Neural cell (in vitro differentiated cells): ENCODE data around the gene BSN. TPM values are rescaled to one million over a fixed set of nuclear protein-coding genes. Genes with fewer than 3 reads are reported as not detected.

Source experiments
- H2AFZ ChIP-seq: fragments of 200-600, 300-800 bp; sonication (generic), shearing (Covaris generic); 2 replicates; pipeline ENCODE4 v1.6.0; 2014; ENCODE audit warnings: low read depth, mild to moderate bottlenecking, antibody characterized with exemption, low read length, moderate library complexity
- H3F3A ChIP-seq: fragments of 200-600 bp; shearing (Covaris generic); 2 replicates; pipeline ENCODE4 v1.6.1; 2016; ENCODE audit warnings: mild to moderate bottlenecking, moderate library complexity, mixed read lengths, antibody characterized with exemption, low read length; ENCODE audit not compliant: insufficient read depth, poor library complexity, severe bottlenecking
- H3K27ac ChIP-seq: fragments of 200-600, 300-800 bp; sonication (generic), shearing (Covaris generic); 2 replicates; pipeline ENCODE4 v1.5.1; 2014; ENCODE audit warnings: mild to moderate bottlenecking, low read length, moderate library complexity
- H3K27me3 ChIP-seq: fragments of 300-800, 200-600 bp; sonication (generic), shearing (Covaris generic); 2 replicates; pipeline ENCODE4 v1.6.0; 2014; ENCODE audit warnings: mild to moderate bottlenecking, low read depth, low read length, moderate library complexity; ENCODE audit not compliant: insufficient read depth
- H3K36me3 ChIP-seq: fragments of 300-800, 200-600 bp; sonication (generic), shearing (Covaris generic); 2 replicates; pipeline ENCODE4 v1.5.1; 2014; ENCODE audit warnings: mild to moderate bottlenecking, antibody characterized with exemption, low read length, moderate library complexity; ENCODE audit not compliant: insufficient read depth
- H3K4me2 ChIP-seq: fragments of 300-800, 200-600 bp; sonication (generic), shearing (Covaris generic); 2 replicates; pipeline ENCODE4 v1.6.0; 2014; ENCODE audit warnings: mild to moderate bottlenecking, low read length
- H3K4me3 ChIP-seq: fragments of 300-800, 200-600 bp; sonication (generic), shearing (Covaris generic); 2 replicates; pipeline ENCODE4 v1.5.1; 2014; ENCODE audit warnings: mild to moderate bottlenecking, low read length, moderate library complexity
- H3K79me2 ChIP-seq: fragments of 200-600 bp; shearing (Covaris generic); replicated peaks from 2 replicates; pipeline ENCODE4 v1.6.0; 2014; ENCODE audit warnings: mild to moderate bottlenecking, low read length, moderate library complexity; ENCODE audit not compliant: insufficient read depth
- H3K9ac ChIP-seq: fragments of 300-800, 200-600 bp; sonication (generic), shearing (Covaris generic); 2 replicates; pipeline ENCODE4 v1.6.1; 2016; ENCODE audit warnings: mild to moderate bottlenecking, low read length, mixed read lengths
- H3K9me2 ChIP-seq: fragments of 200-600 bp; shearing (Covaris generic); 2 replicates; pipeline ENCODE4 v1.6.1; 2016; ENCODE audit warnings: mild to moderate bottlenecking, low read length, mixed read lengths; ENCODE audit not compliant: insufficient read depth
- H3K9me3 ChIP-seq: fragments of 200-600, 300-800 bp; sonication (generic), shearing (Covaris generic); 2 replicates; pipeline ENCODE4 v1.6.1; 2016; ENCODE audit warnings: mild to moderate bottlenecking, mixed run types, low read length, moderate library complexity, mixed read lengths
- H4K20me1 ChIP-seq: fragments of 200-600 bp; shearing (Covaris generic); 2 replicates; pipeline ENCODE4 v1.6.1; 2016; ENCODE audit warnings: mild to moderate bottlenecking, mixed run types; ENCODE audit not compliant: insufficient read depth
- EP300 ChIP-seq: fragments of 450-650 bp; conservative IDR thresholded peaks from 2 replicates; pipeline ENCODE4 v1.6.1; 2014; ENCODE audit warnings: antibody characterized with exemption, mild to moderate bottlenecking, moderate library complexity; ENCODE audit not compliant: poor library complexity, severe bottlenecking
- EZH2 ChIP-seq: fragments of 200-600, 300-800 bp; shearing (Covaris generic), sonication (generic); IDR thresholded peaks from 2 replicates; pipeline ENCODE4 v1.6.1; 2014; ENCODE audit warnings: antibody characterized with exemption, low read length, borderline replicate concordance, mild to moderate bottlenecking; ENCODE audit not compliant: insufficient read depth, poor library complexity, severe bottlenecking
- MXI1 ChIP-seq: fragments of 450-650 bp; conservative IDR thresholded peaks from 2 replicates; pipeline ENCODE4 v1.6.1; 2014; ENCODE audit warnings: antibody characterized with exemption, mild to moderate bottlenecking; ENCODE audit not compliant: poor library complexity, severe bottlenecking
- POLR2AphosphoS5 ChIP-seq: IDR thresholded peaks from 2 replicates; pipeline ENCODE4 v1.6.1; 2012
- RAD21 ChIP-seq: fragments of 450-650 bp; conservative IDR thresholded peaks from 2 replicates; pipeline ENCODE4 v1.6.1; 2014; ENCODE audit warnings: antibody characterized with exemption, mild to moderate bottlenecking, moderate library complexity
- SMC3 ChIP-seq: fragments of 450-650 bp; conservative IDR thresholded peaks from 2 replicates; pipeline ENCODE4 v1.6.1; 2014; ENCODE audit warnings: antibody characterized with exemption, mild to moderate bottlenecking, moderate library complexity; ENCODE audit not compliant: poor library complexity
- TAF1 ChIP-seq: IDR thresholded peaks from 2 replicates; pipeline ENCODE4 v1.6.1; 2012; ENCODE audit warnings: low read depth
- polyA plus RNA-seq: library from polyadenylated mRNA; depleted of rRNA; stranded (reverse); fragments of >200 nt; gene quantifications from 2 replicates; pipeline ENCODE4 v1.2.3, GENCODE V29; 2014
- TF ChIP-seq, protein P1 (sequence below): fragments of 450-650 bp; IDR thresholded peaks from 2 replicates; pipeline ENCODE4 v1.5.1; 2014; ENCODE audit warnings: antibody characterized with exemption, mild to moderate bottlenecking, moderate library complexity; ENCODE audit not compliant: poor library complexity, severe bottlenecking
- TF ChIP-seq, protein P2 (sequence below): IDR thresholded peaks from 2 replicates; pipeline ENCODE4 v1.6.1; 2012; ENCODE audit warnings: borderline replicate concordance

The BSN gene
- polyA plus RNA-seq, 1 donor from 2014 or later, result 2.0 TPM

DNA sequence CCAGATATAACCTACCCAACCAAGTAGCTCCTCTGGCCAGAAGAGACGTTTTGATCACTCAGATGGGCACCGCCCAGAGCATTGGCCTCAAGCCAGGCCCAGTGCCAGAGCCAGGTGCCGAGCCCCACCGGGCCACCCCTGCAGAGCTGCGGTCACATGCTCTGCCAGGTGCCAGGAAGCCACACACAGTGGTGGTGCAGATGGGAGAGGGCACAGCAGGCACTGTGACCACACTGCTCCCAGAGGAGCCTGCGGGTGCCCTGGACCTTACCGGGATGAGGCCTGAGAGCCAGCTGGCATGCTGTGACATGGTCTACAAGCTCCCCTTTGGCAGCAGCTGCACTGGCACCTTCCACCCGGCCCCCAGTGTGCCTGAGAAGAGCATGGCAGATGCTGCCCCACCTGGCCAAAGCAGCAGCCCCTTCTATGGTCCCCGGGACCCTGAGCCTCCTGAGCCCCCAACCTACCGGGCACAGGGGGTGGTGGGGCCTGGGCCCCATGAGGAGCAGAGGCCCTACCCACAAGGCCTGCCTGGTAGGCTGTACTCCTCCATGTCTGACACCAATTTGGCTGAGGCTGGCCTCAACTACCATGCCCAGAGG is 100.8 kb downstream of the BSN start:
- H3K36me3 ChIP-seq, result no peaks in the 10 kb centered on the region
- no peak overlapping the region for H3K4me2 ChIP-seq
- H3F3A ChIP-seq, result no peaks in the 10 kb centered on the region
- H3K79me2 ChIP-seq, result no peaks in the 10 kb centered on the region
- no peak overlapping the region for H2AFZ ChIP-seq
- no peaks in the 10 kb centered on the region for H3K9me3 ChIP-seq
- H3K27ac ChIP-seq, result no peak overlapping the region
- H3K9ac ChIP-seq, result no peak overlapping the region
- H4K20me1 ChIP-seq, result no peaks in the 10 kb centered on the region
- H3K9me2 ChIP-seq, result no peaks in the 10 kb centered on the region
- H3K27me3 ChIP-seq, result no peaks in the 10 kb centered on the region
- TF ChIP-seq POLR2AphosphoS5 (no peak), SMC3 (no peak), TAF1 (no peak), EP300 (no peak), RAD21 (no peak), EZH2 (no peak), MXI1 (no peak)
- TF ChIP-seq, protein P1, sequence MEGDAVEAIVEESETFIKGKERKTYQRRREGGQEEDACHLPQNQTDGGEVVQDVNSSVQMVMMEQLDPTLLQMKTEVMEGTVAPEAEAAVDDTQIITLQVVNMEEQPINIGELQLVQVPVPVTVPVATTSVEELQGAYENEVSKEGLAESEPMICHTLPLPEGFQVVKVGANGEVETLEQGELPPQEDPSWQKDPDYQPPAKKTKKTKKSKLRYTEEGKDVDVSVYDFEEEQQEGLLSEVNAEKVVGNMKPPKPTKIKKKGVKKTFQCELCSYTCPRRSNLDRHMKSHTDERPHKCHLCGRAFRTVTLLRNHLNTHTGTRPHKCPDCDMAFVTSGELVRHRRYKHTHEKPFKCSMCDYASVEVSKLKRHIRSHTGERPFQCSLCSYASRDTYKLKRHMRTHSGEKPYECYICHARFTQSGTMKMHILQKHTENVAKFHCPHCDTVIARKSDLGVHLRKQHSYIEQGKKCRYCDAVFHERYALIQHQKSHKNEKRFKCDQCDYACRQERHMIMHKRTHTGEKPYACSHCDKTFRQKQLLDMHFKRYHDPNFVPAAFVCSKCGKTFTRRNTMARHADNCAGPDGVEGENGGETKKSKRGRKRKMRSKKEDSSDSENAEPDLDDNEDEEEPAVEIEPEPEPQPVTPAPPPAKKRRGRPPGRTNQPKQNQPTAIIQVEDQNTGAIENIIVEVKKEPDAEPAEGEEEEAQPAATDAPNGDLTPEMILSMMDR, result no peak
- TF ChIP-seq, protein P2, sequence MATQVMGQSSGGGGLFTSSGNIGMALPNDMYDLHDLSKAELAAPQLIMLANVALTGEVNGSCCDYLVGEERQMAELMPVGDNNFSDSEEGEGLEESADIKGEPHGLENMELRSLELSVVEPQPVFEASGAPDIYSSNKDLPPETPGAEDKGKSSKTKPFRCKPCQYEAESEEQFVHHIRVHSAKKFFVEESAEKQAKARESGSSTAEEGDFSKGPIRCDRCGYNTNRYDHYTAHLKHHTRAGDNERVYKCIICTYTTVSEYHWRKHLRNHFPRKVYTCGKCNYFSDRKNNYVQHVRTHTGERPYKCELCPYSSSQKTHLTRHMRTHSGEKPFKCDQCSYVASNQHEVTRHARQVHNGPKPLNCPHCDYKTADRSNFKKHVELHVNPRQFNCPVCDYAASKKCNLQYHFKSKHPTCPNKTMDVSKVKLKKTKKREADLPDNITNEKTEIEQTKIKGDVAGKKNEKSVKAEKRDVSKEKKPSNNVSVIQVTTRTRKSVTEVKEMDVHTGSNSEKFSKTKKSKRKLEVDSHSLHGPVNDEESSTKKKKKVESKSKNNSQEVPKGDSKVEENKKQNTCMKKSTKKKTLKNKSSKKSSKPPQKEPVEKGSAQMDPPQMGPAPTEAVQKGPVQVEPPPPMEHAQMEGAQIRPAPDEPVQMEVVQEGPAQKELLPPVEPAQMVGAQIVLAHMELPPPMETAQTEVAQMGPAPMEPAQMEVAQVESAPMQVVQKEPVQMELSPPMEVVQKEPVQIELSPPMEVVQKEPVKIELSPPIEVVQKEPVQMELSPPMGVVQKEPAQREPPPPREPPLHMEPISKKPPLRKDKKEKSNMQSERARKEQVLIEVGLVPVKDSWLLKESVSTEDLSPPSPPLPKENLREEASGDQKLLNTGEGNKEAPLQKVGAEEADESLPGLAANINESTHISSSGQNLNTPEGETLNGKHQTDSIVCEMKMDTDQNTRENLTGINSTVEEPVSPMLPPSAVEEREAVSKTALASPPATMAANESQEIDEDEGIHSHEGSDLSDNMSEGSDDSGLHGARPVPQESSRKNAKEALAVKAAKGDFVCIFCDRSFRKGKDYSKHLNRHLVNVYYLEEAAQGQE, result no peak
- H3K4me3 ChIP-seq, result no peak overlapping the region

- no peaks in the 10 kb centered on the region for H3K27me3 ChIP-seq
- no peak overlapping the region for H3K9ac ChIP-seq
- H3K4me3 ChIP-seq, result no peak overlapping the region
- H3K4me2 ChIP-seq, result no peak overlapping the region
- no peaks in the 10 kb centered on the region for H3K79me2 ChIP-seq
- H3K9me2 ChIP-seq, result no peaks in the 10 kb centered on the region
- H2AFZ ChIP-seq, result no peak overlapping the region
- no peaks in the 10 kb centered on the region for H3K9me3 ChIP-seq
- H3K36me3 ChIP-seq, result no peaks in the 10 kb centered on the region
- no peak overlapping the region for H3K27ac ChIP-seq
- TF ChIP-seq EZH2 (no peak), MXI1 (no peak), TAF1 (no peak), SMC3 (no peak), EP300 (no peak), RAD21 (no peak), POLR2AphosphoS5 (no peak)
- TF ChIP-seq, protein P1, result no peak
- TF ChIP-seq, protein P2, result no peak
- H4K20me1 ChIP-seq, result no peaks in the 10 kb centered on the region
- no peaks in the 10 kb centered on the region for H3F3A ChIP-seq
These were observed 101.5 kb downstream of the BSN start for GRCh38 chr3:49655731-49656285.
